H1 (cell line): Measurements from ENCODE around the gene NAV3. TPM values are rescaled to one million over a fixed set of nuclear protein-coding genes. Genes with fewer than 3 reads are reported as not detected.

ENCODE experiments used
- BRCA1 ChIP-seq: IDR thresholded peaks from 2 replicates; pipeline ENCODE4 v1.6.1; 2012; ENCODE audit warnings: low read depth, low read length, improper control_type of control experiment
- EP300 ChIP-seq, 2 experiments: IDR thresholded peaks; 1 replicate in 1 of 2; 2 replicates in 1 of 2; pipeline ENCODE4 v1.6.1; 2011 to 2012; ENCODE audit warnings: low read depth in 2 of 2, low read length in 2 of 2, mild to moderate bottlenecking in 2 of 2, borderline replicate concordance in 1 of 2, inconsistent platforms in 1 of 2, moderate library complexity in 1 of 2
- FOSL1 ChIP-seq: IDR thresholded peaks from 2 replicates; pipeline ENCODE4 v1.6.1; 2011; ENCODE audit warnings: mild to moderate bottlenecking, low read depth, low read length, moderate library complexity; ENCODE audit not compliant: insufficient read depth
- HDAC6 ChIP-seq: IDR thresholded peaks from one replicate; pipeline ENCODE4 v1.7.1; 2012; ENCODE audit warnings: low read depth, mild to moderate bottlenecking, inconsistent platforms, low read length, moderate library complexity
- polyA plus RNA-seq, 7 experiments: library from polyadenylated mRNA; depleted of rRNA in 3 of 7; stranded (reverse) in 5 of 7; unstranded in 2 of 7; fragments of >200 nt in 5 of 7; fragments of 200-250 nt in 2 of 7; gene quantifications; 1 replicate in 5 of 7; 2 replicates in 1 of 7; 4 replicates in 1 of 7; pipeline versions ENCODE4 v1.2.1 to v1.2.3, GENCODE V29; 2011 to 2013; ENCODE audit warnings: missing spikeins in 2 of 7, mixed read lengths in 2 of 7
- total RNA-seq: library from RNA; stranded (reverse); fragmentation: NEBNext Ultra II Directional; extraction: Animal tissue kit (Norgen Biotek cat#: 25700); gene quantifications from 2 replicates; pipeline ENCODE4 v1.2.1, GENCODE V29; 2021

NAV3 gene
- total and polyA plus RNA-seq, 2 of the 8 experiments (the other 6 are each of a cell fraction or from before 2014, with no cell fraction given), result 0.47 to 5.0 TPM

DNA sequence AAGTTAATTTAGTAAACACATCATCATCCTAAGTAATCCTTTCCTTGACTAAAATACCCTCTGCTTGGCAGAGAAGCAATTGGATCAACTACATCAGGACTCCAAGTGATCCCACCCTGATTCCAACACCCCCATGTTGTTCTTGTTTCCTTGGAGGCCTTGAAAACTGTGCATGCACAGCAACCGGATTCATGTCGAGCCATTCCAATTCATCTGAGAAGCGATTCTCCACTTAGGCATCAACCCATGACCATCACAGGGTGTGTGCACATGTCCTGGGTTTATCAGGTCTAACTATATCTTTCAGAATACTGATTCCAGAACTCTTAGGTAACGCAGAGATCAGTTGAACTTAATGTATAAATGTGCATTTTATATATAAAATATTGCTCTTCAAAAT is 163.0 kb downstream of the NAV3 start (continued):
- TF ChIP-seq EP300 (IDR thresholded peaks at IDR 0.05; ENCODE audit: borderline replicate concordance in 1 of 2, low read depth in 2 of 2, low read length in 2 of 2) (no peak), FOSL1 (no peak), HDAC6 (no peak), BRCA1 (no peak)
